Non-pigmented ciliary epithelial cell (primary cell): Measurements from ENCODE around the gene RHBDD1.

Source experiments
- DNase-seq: peaks from one replicate; pipeline ENCODE4 v3.0.0-alpha.2; 2010; ENCODE audit warnings: low read depth

RHBDD1 gene

DNA sequence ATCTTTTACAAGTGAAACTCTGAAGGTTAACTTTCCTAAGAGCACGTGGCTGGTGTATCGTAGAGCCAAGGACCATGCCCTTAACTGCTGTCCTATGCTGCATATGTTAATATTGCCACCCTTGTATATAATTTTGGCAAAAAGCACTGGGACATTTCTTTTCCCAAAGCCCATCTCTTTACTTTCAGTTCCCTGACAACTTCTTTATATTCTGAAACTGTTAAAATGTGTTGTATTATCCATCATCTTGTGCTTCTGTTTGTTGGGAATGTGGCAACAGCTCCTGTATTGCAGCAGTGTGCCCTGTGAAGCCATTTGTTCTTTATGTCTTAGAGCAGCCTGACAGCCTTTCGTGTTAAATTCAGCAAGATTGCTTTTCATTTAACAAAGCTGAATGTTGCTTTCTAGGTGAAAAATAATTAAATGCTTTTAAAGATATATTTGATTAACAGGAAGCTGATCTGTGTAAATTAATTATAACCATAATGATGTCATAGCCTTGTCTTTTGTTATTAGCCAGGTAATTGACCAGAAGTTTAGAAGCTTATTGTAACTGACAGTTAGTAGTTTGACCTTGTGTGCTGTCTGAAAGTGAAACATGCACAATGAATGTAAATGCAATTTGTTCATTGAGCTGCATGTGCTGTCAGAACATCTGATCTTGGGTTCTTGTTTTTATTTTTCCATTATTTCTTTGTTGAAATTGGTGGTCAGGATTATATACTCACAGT lies 9.7 kb downstream of the RHBDD1 start:
- DNase-seq, result no peak

DNA sequence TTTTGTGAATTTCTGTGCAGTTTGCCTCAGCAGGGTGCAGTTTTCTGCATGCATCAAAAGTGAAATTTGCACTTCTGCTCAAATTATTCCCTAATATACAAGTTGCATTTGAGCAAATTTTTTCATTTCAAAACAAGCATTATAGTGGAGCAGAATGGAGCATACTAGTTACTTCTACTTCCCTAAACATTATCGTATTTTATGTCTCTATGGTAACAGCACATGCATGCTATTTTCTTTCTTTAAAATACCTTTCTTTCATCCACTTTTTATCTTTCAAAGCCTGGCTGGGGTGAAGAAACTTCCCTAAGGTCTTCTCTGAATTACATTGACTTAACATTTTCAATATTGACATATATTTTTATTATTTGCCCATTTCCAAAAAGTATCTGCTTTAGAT lies 11.2 kb downstream of the RHBDD1 start:
- DNase-seq, result no peak

DNA sequence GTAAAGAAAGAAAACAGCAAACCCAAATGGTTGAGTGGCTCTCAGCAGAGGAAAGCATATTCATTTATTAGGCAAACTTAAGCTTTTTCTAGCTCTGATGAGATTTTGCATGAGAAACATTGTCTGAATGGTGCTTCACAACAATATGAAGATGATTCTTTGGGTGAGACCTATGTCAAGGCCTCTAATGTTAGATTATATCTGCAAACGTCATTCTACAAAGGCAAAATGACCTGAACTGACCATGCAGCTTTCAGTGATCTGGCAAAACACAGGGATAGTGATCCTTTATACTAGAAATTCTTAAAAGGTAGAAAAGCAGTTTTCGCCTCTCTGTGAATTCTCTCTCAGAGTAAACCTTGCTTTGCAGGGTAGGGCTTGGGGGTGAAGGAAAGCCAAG lies 11.7 kb downstream of the RHBDD1 start:
- no peak for DNase-seq

DNA sequence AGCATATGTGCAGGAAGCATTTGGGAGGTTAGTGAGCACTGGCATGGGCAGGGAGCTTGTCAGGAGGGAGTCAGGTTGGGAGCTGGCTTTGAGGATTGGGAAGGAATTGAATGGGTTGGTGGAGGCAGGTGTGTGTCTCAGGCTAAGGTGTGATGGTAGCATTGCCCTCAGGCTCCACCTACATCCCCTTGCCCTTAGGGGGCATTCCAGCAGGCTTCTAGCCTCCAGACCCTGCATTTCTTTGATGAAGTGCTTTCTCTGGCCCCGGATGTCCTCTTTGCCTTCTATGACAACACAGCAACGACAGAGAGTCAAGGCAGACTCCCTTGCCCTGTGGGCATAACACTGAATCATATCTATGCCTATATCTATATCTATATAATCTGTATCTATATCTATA lies 13.5 kb downstream of the RHBDD1 start:
- no peak for DNase-seq

DNA sequence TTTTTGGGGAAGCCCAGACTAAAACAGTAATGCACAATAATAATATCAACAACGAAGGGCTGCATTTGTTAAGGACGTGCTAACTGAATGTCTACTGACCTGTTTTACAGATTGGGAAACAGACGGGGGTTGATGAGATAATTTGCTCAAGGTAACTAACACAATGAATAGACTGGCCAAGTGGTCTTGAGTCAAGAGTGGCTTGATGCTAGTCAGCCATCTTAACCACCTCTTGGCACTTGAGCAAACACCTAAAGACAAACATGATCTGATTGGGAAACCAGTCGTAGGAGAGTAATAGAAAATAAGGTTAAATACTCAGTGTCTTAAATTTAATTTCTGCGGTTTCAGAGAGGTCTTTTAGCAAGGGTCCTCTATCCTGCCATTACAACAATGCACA lies 14.2 kb downstream of the RHBDD1 start:
- no peak for DNase-seq

DNA sequence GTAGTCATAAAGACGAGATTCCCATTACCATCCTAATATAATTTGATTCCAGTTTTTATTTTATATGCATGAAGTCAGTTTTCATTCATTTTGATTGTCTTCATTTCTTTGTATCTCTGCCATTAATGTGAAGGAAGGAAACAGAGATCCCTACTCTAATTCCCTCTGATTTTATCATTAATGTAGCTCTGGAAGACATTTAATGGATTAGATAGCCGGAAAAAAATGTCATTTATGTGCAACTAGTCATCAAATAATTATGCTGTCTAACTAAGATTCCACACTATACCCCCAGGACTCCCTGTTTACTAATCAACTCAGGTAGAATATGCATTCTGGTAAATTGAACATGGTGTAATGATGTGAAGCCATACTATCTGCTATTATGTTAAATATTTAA lies 19.9 kb downstream of the RHBDD1 start:
- no peak for DNase-seq

DNA sequence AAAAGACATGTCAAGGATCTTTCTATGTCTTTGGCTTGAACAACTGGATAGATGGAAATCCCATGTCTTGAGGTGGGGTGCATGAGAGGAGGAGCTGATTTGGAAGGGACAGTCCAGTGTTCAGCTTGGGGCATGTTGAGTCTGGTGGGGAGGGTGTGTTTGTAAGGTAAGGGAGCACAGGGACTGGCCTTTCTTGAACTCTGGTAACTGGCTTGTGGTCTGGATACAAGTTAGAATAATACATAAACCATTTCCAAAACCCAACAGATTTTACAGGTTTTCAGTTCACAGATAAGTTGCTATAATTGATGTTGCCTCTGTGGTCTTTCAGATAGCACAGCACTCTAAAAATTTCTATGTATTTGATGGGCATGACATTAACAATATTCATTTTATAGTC lies 24.2 kb downstream of the RHBDD1 start:
- DNase-seq, result no peak

DNA sequence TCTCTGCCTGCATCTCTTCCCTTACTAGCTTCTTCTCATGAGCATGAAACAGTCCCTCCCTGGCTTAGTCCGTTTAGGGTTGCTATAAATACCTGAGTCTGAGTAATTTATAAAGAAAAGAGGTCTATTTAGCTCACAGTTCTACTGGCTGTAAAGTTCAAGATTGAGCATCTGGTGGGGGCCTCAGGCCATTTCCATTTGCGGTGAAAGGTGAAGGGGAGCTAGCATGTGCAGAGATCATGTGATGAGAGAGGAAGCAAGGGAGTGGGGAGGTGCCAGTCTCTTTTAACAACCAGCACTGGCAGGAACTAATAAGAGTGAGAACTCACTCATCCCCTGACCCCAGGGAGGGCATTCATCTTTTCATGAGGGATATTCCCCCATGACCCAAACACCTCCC lies 26.8 kb downstream of the RHBDD1 start:
- no peak for DNase-seq

DNA sequence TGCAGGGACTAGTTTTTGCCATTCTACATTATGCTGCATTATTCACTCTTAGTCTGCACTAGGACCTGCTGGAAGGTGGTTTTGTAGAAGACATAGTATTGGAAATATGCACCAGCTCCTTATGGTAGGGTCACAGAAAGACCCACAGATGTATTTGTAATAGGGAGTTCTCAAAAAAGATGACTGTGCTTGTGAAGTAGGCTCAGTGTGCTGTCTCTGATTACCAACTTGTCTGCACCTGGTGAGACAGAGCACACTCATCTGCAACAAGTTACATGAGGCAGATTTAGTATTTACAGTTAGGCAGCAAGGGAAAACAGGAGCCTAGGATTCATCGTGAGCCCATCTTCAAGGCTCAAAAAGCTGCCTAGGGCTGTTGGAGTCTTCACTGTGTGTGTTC lies 29.4 kb downstream of the RHBDD1 start:
- DNase-seq, result no peak

DNA sequence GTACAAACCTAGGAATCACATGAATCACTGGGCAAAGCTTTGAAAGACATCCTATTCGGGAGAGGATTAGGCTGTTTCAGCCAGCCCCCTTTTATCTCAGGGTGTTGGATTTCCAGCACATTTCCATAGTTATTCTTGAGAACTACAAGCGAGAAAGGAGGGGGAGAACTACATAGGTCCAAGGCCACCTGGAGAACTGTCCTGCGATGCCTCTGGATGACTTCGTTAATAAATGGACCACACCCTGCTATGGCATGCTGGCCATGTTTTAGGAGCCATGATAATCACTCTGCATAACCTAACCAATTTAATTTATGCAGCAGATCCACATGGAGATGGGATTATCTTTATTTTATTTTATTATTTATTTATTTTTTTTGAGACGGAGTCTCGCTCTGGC lies 29.9 kb downstream of the RHBDD1 start:
- no peak for DNase-seq

DNA sequence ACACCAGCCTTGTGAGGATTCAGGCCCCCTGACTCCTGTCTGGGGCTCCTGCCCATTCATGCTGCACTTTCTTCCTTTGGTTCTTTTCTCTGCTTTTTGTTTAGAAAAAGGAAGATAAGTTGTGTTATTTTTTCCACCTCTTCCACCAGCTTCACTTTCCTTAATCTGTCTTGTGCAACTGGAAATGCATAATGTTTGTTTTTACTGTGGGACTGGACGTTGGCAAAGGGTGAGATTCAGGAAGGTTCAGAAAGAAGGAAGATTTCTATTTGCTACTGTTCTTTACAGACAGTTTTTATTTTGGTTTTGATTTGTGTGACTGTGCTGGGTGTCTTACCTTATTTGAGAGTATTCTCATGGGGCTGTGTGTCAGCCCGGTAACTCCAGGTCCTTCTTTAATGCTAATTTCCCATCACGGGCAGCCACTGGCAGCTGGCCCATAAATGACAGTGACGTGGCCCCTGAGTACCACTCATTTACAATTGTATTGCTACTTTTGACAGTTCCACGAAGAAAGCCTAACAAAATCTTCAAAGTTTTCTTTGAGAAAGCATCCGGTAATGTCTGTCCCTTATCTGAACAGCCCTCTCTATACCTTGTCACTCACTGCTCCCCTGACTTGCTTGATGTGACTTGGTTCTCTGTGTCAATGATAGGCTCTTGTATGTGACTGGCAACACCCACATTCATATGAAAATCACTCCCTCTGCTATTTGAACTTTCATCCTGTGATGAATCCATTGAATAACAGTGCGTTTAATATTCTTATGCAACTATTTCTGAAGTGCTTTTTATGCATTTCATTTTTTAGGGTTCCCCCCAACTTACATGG lies 32.7 kb downstream of the RHBDD1 start:
- no peak for DNase-seq

DNA sequence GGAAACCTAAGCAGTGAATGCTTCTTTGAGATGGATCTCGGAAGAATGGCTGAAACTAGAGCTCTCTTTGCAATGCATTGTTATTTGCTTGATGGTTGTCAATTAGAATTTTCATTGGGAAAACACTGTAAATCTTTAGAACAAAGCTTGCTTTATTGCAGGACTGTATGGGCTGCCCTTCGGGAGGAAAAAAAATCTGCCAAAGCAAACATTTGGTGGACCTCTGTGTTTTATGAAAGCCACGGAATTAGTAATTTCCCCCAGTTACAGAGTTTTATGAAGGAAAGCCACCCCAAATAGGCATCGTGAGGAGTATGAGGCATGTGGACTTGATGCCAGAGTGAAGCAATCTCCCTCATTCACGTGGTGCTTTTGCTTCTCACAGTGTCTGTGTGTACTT lies 33.5 kb downstream of the RHBDD1 start:
- no peak for DNase-seq

DNA sequence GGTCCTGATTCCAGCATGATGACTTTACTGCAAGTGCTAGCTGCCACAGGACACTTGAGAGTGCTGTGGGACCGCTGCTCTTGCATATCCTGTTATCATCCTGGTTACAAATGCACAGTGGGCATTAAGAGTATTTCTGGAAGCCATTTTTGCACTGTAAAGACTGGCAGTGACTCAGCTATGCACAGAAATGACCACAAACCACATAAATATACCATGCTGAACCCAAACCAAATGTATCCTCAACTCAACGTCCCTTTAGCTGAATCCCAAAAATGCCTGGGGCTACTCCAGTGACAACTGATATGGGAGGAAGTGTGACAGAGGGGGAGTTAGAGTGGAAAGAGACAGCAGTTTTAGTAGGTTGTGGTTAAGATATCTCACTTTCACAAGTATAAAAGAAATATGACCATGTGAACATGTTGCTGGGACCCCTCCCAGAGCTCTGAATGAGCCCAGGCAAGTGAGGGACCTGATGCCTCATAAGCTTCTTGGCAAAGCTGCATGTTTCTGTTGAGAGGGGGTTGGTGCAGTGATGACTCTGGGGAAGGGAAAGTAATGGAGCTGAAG lies 37.3 kb downstream of the RHBDD1 start:
- no peak for DNase-seq

DNA sequence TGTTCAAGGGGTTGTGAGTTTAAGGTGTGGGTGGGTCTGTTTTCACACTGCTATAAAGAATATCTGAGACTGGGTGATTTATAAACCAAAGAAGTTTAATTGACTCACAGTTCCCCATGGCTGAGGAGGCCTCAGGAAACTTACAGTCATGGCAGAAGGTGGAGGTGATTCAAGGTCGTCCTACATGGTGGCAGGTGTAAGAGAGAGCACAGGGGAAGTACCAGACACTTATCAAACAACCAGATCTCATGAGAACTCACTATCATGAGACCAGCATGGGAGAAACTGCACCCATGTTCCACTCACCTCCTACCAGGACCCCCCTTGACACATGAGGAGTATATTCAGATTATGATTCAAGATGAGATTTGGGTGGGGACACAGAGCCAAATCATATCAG lies 38.0 kb downstream of the RHBDD1 start:
- DNase-seq, result no peak

DNA sequence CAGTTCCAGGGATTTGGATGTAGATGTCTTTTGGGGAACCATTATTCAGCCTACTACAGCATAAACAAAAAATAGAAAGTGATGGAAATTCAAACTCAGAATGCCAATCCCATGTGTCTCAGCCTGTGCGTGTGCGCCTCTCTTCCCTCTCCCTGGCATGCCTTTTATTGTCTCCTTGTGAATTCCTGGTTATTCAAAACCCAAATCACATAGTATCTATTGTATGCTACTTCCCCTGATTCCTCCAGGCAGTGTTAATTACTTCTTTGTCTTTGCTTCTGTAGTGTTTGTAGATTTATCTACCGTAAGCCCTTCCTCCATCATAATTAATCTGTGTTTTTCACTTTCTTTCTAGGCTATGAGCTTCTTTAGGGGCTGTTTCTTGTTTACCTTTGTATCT lies 38.9 kb downstream of the RHBDD1 start:
- no peak for DNase-seq

DNA sequence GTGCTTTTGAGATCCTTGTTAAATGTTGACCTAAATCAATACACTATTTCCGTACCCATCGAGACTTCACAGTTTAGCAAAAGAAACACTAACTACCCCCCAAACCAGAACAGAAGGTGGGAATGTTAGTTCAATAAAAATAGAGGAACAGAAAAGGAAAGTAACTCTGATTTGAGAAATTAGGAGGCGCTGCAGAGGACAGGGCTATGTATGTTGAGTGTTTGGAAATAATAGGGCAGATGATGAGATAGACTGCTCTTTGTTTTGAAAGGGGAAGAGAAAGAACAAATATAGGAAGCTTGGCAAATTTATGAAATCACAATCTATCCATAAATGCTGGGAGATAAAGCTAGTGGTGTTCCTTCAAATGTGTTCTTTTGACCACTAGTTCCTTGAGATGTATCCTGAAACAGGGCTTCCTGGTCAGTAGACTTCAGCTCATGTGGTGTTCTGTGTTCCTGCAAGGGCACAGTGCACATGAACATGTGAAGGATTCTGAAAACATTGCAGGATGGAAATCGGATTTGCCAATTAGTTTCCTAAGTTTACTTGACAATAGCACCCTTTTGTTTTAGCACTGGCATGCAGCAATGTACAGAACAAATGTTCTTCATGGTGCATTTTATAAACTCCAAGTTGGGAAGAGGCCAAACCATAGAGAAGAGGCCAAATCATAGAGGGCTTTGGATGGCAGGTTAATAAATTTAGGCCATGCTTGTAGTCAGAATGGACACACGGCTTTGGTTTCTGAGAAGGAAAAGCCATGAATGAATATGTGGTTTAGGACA lies 39.8 kb downstream of the RHBDD1 start:
- DNase-seq, result no peak

DNA sequence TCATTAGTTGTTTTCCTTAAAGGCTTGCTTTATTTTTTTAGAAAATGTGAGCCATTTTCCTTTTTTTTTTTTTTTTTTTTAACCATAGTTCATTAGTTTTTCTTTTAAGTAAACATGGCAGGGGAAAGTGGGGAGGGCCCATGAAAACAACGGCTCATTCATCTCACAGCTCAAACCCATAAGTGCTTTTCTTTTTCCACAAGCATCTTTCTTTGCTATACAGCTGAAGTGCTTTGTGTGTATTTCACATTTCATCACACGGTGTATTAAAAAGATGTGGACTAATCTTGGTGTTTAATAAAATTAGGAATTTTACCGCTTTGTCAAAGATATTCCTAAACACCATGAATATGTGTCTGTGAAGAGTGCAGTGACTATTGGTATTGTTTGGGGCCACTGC lies 41.6 kb downstream of the RHBDD1 start:
- no peak for DNase-seq

DNA sequence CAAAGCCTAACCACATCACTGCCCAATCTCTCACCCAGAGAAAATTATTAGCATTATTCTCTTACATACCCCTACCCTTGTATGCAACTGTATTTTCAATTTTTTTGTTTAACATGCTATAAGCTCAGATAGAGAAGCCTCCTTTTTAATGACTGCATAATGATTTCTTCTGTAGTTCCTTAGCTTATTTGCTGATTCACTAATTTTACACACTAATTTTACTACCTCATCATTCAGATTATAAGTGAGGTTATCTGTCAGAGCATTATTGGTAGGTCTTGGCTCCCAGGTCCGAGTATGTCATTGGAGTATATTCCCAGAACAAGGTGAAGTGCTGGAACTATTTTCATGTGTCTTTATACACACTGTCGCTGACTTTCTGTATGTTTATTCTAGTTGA lies 45.4 kb downstream of the RHBDD1 start:
- no peak for DNase-seq

DNA sequence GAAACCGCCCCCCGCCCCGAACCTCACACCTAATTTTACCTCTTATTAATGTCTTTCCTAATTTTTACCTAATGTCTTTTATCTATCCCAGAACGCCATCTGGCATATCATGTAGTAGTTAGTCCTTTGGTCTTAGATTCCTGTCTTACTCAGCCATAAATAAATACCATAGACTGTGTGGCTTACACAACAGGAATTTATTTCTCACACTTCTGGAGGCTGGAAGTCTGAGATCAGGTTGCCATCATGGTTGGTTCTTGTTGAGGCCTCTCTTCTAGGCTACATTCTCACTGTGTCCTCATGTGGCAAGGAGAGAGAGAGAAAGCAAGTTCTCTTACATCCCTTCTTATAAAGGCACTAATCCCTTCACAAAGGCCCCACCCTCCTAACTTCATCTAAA lies 46.8 kb downstream of the RHBDD1 start:
- no peak for DNase-seq

DNA sequence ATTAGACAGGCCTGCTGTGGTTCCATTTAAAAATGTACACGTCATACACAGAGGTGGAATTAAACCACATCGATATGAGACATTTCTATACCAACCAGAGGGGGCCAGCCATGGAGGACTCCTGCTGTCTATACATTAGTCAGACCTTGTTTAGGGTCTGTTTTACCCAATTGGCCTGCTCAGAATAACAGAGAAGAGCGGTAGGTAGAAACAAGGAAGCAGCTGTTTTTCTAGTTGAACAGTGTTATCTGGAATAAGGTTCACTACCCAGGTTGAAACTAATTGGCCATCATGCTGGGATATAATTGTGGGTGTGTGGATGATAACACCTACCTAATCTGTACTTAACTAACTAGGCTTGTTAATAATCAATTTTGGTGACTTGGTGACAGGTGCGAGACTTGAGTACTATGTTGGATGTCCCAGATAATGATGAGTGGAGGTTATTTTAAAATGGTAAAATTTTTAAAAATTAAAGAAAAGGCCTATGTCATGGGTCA lies 47.5 kb downstream of the RHBDD1 start:
- DNase-seq, result no peak

DNA sequence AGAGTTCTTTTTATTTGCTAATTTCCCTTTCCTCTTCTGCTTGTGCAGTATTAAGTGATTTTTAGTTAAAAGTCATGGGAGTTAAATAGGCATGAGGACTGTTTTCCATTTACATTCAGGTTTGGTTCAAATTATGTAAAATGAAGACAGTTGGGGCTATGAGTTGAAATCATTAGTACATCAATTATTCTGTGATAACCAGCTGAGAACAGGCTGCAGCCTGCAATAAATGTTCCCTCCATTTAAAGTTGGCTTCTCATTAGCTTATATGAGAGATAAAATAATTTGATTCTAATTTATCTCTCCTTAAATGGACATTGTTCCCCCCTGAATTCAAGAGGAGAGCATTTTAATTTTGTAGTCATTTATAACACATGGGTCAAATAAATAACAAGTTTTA lies 48.3 kb downstream of the RHBDD1 start:
- DNase-seq, result no peak

DNA sequence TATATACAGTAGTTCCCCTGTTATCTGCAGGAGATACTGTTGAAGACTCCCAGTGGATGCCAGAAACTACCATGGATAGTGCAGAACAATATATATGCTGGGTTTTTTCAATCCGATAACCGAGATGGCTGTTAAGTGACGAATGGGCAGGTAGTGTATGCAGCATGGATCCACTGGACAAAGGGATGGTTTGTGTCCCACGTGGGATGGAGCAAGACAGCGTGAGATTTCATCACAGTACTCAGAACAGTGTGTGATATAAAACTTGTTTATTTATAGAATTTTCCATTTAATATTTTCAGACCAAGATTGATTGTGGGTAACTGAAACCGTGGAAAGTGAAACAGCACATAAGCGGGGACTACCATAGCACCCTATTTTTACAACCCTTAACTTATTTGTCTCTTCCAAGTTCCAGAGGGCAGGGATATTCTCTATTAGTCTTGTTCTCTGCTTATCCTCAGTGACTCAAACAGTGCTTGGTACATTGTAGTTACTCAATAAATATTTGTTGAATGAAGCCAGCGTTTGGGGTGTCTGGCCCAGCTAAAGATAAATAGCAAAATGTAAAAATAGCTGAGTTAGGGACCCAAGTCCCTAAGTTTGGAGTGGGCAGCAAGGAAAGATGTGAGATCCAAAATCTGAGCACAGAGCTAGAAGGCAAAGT lies 50.0 kb downstream of the RHBDD1 start:
- DNase-seq, result no peak
